GM23338 (cell line): ENCODE data around the gene MLLT6. TPM values are rescaled to one million over a fixed set of nuclear protein-coding genes. Genes with fewer than 3 reads are reported as not detected.

Experiments used
- ATAC-seq: fragments of 200-7000 bp; cut with Tn5 transposase; 3 replicates; pipeline ENCODE4 v1.9.1; 2020
- DNase-seq: peaks from one replicate; pipeline ENCODE4 v3.0.0-alpha.2; 2015; ENCODE audit warnings: low spot score
- H2AFZ ChIP-seq: fragments of 200-600 bp; sonication (generic); 2 replicates; pipeline ENCODE4 v1.8.0; 2016; ENCODE audit warnings: antibody characterized with exemption, mild to moderate bottlenecking, moderate library complexity
- H3F3A ChIP-seq: fragments of 200-600 bp; sonication (generic); replicated peaks from 2 replicates; pipeline ENCODE4 v1.8.0; 2017; ENCODE audit warnings: antibody characterized with exemption, mixed run types, low read depth
- H3K27ac ChIP-seq: fragments of 200-600 bp; sonication (generic); 2 replicates; pipeline ENCODE4 v1.6.1; 2016; ENCODE audit warnings: low read depth
- H3K27me3 ChIP-seq: fragments of 200-600 bp; sonication (generic); 2 replicates; pipeline ENCODE4 v1.8.0; 2016; ENCODE audit warnings: mild to moderate bottlenecking, mixed run types, moderate library complexity; ENCODE audit not compliant: insufficient read depth
- H3K36me3 ChIP-seq: fragments of 200-600 bp; sonication (generic); 2 replicates; pipeline ENCODE4 v1.8.0; 2016; ENCODE audit warnings: mild to moderate bottlenecking; ENCODE audit not compliant: insufficient read depth
- H3K4me1 ChIP-seq: fragments of 200-600 bp; sonication (generic); 2 replicates; pipeline ENCODE4 v1.8.0; 2016; ENCODE audit warnings: mild to moderate bottlenecking, moderate library complexity; ENCODE audit not compliant: insufficient read depth
- H3K4me2 ChIP-seq: fragments of 200-600 bp; sonication (generic); 2 replicates; pipeline ENCODE4 v1.7.1; 2017; ENCODE audit warnings: mixed run types
- H3K4me3 ChIP-seq: fragments of 200-600 bp; sonication (generic); 2 replicates; pipeline ENCODE4 v1.6.1; 2016; ENCODE audit warnings: mixed run types
- H3K79me2 ChIP-seq: fragments of 200-600 bp; sonication (generic); replicated peaks from 2 replicates; pipeline ENCODE4 v1.8.0; 2017; ENCODE audit warnings: mild to moderate bottlenecking; ENCODE audit not compliant: insufficient read depth
- H3K9me2 ChIP-seq: fragments of 200-600 bp; sonication (generic); 2 replicates; pipeline ENCODE4 v1.8.0; 2017; ENCODE audit not compliant: insufficient read depth
- H4K20me1 ChIP-seq: fragments of 200-600 bp; sonication (generic); replicated peaks from 2 replicates; pipeline ENCODE4 v1.8.0; 2017; ENCODE audit warnings: mild to moderate bottlenecking; ENCODE audit not compliant: insufficient read depth
- H3K27ac Mint-ChIP-seq: 2 replicates; pipeline ENCODE4 v1.8.0; 2020; ENCODE audit warnings: inconsistent platforms, mild to moderate bottlenecking, moderate library complexity, mixed read lengths
- H3K27me3 Mint-ChIP-seq: 3 replicates; pipeline ENCODE4 v1.8.0; 2022; ENCODE audit warnings: low read depth, mild to moderate bottlenecking, moderate library complexity, mixed read lengths, inconsistent platforms; ENCODE audit not compliant: insufficient read depth, poor library complexity
- H3K36me3 Mint-ChIP-seq: 3 replicates; pipeline ENCODE4 v1.8.0; 2021; ENCODE audit warnings: low read depth, mild to moderate bottlenecking, inconsistent platforms, moderate library complexity, mixed read lengths
- H3K4me1 Mint-ChIP-seq: 3 replicates; pipeline ENCODE4 v1.8.0; 2020; ENCODE audit warnings: mild to moderate bottlenecking, inconsistent platforms, mixed read lengths
- H3K4me3 Mint-ChIP-seq: 3 replicates; pipeline ENCODE4 v1.8.0; 2021; ENCODE audit warnings: moderate library complexity, mild to moderate bottlenecking, inconsistent platforms, mixed read lengths
- H3K9me3 Mint-ChIP-seq: 3 replicates; pipeline ENCODE4 v1.8.0; 2020; ENCODE audit warnings: moderate library complexity, mild to moderate bottlenecking, inconsistent platforms, mixed read lengths
- POLR2AphosphoS5 ChIP-seq: IDR thresholded peaks from 2 replicates; pipeline ENCODE4 v1.6.1; 2016; ENCODE audit warnings: antibody characterized with exemption, low read depth
- ZNF331 ChIP-seq: fragments of 250-450 bp; sonication (Bioruptor Pico); IDR thresholded peaks from 2 replicates; pipeline ENCODE4 v1.5.0; 2020; ENCODE audit warnings: low read depth, mild to moderate bottlenecking, moderate library complexity
- polyA plus RNA-seq: library from polyadenylated mRNA; unstranded; fragments of >200 nt; fragmentation: Nextera tagmentation; extraction: Ambion mirVana; gene quantifications from 2 replicates; pipeline ENCODE4 v1.2.1, GENCODE V29; 2016
- total RNA-seq: library from RNA; depleted of rRNA; stranded (reverse); fragments of >200 nt; shearing (Covaris generic); gene quantifications from 2 replicates; pipeline ENCODE4 v1.2.3, GENCODE V29; 2014
- TF ChIP-seq, protein P1 (sequence below): fragments of 250-450 bp; sonication (Bioruptor Pico); IDR thresholded peaks from 2 replicates; pipeline ENCODE4 v1.5.0; 2020; ENCODE audit warnings: mild to moderate bottlenecking, moderate library complexity
- TF ChIP-seq, protein P2 (sequence below): IDR thresholded peaks from 2 replicates; pipeline ENCODE4 v1.6.1; 2016; ENCODE audit warnings: antibody characterized with exemption
- TF ChIP-seq, protein P3 (sequence below): IDR thresholded peaks from one replicate; pipeline ENCODE4 v1.6.1; 2018; ENCODE audit warnings: antibody characterized with exemption; ENCODE audit not compliant: unreplicated experiment

Gene MLLT6
- total and polyA plus RNA-seq, 2 experiments from 2014 or later = 2.6 to 2.8 TPM

DNA sequence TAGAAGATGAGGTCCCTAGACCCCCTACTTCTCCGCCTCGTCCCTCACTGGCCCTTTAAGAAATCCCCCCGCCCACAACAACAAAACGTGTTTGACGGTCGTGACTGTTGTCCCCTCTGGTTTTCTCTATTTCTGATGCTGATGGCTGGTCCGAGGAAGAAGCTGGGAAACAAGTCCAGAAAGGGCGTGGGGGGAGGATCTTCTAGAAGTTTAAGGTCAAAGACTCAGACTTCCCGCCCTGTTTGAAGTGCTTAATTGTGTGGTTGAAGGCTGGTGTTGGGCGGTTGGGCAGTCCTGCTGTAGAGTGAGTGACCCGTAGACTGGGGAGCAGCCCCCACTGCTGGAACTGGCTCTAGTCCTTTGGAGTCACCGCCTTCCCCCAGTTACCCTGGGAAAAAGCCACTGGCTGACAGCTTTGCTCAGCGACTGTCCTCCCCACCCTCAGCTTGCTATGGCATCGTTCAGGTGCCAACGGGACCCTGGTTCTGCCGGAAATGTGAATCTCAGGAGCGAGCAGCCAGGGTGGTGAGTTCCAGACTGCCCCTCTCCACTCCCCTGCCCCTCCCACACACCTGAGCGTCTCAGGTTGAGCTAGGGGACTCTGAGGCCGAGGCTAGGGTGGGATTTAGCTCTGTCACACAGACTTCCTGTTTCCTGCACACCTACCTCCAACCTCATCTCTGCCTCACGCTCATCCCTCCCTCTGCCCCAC lies 1.6 kb downstream of the MLLT6 start:
- Histone ChIP-seq H3K79me2 (no peaks in the 10 kb centered on the region), H3K36me3 (no peaks in the 10 kb centered on the region), H3K4me3 (peak overlapping the region; percentile 84), H3K4me1 (peaks cover 43% of the 10 kb centered on the region), H4K20me1 (peaks cover 14% of the 10 kb centered on the region), H3F3A (peaks cover 37% of the 10 kb centered on the region), H3K9me2 (no peaks in the 10 kb centered on the region), H3K27me3 (peaks cover 78% of the 10 kb centered on the region), H3K27ac (no peak overlapping the region), H2AFZ (peak overlapping the region; percentile 91), H3K4me2 (peak overlapping the region; percentile 87)
- TF ChIP-seq, protein P1, sequence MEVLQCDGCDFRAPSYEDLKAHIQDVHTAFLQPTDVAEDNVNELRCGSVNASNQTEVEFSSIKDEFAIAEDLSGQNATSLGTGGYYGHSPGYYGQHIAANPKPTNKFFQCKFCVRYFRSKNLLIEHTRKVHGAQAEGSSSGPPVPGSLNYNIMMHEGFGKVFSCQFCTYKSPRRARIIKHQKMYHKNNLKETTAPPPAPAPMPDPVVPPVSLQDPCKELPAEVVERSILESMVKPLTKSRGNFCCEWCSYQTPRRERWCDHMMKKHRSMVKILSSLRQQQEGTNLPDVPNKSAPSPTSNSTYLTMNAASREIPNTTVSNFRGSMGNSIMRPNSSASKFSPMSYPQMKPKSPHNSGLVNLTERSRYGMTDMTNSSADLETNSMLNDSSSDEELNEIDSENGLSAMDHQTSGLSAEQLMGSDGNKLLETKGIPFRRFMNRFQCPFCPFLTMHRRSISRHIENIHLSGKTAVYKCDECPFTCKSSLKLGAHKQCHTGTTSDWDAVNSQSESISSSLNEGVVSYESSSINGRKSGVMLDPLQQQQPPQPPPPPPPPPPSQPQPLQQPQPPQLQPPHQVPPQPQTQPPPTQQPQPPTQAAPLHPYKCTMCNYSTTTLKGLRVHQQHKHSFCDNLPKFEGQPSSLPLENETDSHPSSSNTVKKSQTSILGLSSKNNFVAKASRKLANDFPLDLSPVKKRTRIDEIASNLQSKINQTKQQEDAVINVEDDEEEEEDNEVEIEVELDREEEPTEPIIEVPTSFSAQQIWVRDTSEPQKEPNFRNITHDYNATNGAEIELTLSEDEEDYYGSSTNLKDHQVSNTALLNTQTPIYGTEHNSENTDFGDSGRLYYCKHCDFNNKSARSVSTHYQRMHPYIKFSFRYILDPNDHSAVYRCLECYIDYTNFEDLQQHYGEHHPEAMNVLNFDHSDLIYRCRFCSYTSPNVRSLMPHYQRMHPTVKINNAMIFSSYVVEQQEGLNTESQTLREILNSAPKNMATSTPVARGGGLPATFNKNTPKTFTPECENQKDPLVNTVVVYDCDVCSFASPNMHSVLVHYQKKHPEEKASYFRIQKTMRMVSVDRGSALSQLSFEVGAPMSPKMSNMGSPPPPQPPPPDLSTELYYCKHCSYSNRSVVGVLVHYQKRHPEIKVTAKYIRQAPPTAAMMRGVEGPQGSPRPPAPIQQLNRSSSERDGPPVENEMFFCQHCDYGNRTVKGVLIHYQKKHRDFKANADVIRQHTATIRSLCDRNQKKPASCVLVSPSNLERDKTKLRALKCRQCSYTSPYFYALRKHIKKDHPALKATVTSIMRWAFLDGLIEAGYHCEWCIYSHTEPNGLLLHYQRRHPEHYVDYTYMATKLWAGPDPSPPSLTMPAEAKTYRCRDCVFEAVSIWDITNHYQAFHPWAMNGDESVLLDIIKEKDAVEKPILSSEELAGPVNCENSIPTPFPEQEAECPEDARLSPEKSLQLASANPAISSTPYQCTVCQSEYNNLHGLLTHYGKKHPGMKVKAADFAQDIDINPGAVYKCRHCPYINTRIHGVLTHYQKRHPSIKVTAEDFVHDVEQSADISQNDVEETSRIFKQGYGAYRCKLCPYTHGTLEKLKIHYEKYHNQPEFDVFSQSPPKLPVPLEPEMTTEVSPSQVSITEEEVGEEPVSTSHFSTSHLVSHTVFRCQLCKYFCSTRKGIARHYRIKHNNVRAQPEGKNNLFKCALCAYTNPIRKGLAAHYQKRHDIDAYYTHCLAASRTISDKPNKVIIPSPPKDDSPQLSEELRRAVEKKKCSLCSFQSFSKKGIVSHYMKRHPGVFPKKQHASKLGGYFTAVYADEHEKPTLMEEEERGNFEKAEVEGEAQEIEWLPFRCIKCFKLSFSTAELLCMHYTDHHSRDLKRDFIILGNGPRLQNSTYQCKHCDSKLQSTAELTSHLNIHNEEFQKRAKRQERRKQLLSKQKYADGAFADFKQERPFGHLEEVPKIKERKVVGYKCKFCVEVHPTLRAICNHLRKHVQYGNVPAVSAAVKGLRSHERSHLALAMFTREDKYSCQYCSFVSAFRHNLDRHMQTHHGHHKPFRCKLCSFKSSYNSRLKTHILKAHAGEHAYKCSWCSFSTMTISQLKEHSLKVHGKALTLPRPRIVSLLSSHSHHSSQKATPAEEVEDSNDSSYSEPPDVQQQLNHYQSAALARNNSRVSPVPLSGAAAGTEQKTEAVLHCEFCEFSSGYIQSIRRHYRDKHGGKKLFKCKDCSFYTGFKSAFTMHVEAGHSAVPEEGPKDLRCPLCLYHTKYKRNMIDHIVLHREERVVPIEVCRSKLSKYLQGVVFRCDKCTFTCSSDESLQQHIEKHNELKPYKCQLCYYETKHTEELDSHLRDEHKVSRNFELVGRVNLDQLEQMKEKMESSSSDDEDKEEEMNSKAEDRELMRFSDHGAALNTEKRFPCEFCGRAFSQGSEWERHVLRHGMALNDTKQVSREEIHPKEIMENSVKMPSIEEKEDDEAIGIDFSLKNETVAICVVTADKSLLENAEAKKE = no peak
- no peak for TF ChIP-seq POLR2AphosphoS5
- no peak for TF ChIP-seq ZNF331 (CRISPR knock-in tag)
- TF ChIP-seq, protein P2, sequence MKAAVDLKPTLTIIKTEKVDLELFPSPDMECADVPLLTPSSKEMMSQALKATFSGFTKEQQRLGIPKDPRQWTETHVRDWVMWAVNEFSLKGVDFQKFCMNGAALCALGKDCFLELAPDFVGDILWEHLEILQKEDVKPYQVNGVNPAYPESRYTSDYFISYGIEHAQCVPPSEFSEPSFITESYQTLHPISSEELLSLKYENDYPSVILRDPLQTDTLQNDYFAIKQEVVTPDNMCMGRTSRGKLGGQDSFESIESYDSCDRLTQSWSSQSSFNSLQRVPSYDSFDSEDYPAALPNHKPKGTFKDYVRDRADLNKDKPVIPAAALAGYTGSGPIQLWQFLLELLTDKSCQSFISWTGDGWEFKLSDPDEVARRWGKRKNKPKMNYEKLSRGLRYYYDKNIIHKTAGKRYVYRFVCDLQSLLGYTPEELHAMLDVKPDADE = no peak
- TF ChIP-seq, protein P3, sequence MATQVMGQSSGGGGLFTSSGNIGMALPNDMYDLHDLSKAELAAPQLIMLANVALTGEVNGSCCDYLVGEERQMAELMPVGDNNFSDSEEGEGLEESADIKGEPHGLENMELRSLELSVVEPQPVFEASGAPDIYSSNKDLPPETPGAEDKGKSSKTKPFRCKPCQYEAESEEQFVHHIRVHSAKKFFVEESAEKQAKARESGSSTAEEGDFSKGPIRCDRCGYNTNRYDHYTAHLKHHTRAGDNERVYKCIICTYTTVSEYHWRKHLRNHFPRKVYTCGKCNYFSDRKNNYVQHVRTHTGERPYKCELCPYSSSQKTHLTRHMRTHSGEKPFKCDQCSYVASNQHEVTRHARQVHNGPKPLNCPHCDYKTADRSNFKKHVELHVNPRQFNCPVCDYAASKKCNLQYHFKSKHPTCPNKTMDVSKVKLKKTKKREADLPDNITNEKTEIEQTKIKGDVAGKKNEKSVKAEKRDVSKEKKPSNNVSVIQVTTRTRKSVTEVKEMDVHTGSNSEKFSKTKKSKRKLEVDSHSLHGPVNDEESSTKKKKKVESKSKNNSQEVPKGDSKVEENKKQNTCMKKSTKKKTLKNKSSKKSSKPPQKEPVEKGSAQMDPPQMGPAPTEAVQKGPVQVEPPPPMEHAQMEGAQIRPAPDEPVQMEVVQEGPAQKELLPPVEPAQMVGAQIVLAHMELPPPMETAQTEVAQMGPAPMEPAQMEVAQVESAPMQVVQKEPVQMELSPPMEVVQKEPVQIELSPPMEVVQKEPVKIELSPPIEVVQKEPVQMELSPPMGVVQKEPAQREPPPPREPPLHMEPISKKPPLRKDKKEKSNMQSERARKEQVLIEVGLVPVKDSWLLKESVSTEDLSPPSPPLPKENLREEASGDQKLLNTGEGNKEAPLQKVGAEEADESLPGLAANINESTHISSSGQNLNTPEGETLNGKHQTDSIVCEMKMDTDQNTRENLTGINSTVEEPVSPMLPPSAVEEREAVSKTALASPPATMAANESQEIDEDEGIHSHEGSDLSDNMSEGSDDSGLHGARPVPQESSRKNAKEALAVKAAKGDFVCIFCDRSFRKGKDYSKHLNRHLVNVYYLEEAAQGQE = no peak
- H3K27me3 Mint-ChIP-seq = peaks cover 73% of the 10 kb centered on the region
- ATAC-seq (no peak), DNase-seq (peak; percentile 62)
- no peak overlapping the region for H3K27ac Mint-ChIP-seq
- peak overlapping the region; percentile 90 for H3K4me3 Mint-ChIP-seq
- H3K36me3 Mint-ChIP-seq = peaks cover 8% of the 10 kb centered on the region; the same call in 2 of the 3 replicates
- peaks cover 5% of the 10 kb centered on the region; the same call in 2 of the 3 replicates for H3K9me3 Mint-ChIP-seq
- H3K4me1 Mint-ChIP-seq = peaks cover 66% of the 10 kb centered on the region
